ENCODE data around the gene CELSR3.

The CELSR3 gene

DNA sequence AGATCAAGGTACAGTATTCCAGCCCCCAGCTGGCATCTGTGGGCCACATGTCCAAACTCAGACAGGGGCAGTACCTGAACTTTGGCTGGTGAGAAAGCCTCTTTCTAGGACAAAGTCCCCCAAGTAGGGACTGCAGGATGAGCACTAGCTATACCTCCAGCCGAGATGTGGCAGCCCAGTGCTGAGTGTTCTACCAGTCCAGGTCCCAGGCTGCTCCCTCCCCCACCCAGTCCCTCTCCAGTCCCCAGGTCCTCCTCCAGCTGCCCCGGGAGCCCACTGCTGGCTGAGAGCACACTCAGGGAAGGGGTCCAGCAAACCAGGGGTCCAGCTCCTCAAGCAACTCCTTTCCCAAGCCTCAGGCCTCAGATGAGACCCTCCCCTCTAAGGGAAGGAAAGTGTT, 28.9 kb downstream of the CELSR3 start:
- DNase-seq (ENCODE audit: low read depth), result no peak

DNA sequence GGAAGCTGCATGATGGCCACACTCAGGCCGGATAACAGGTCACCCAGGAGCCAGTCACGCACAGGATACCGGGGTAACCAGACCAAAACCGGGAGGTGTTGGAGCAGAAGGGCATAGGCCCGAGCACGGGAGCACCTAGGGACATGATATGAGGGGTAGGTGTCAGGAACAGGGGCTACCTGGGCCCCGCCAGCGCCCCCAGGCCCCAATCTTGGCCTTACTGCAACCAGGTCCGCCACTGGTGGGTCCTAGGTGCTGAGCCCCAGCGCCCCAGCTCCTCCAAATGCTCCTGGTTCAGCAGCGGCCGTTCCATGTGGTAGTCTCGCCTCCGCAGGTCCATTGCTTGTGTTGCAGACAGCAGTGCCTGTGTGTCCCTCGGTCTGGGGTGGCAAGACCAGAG, 29.4 kb downstream of the CELSR3 start:
- DNase-seq (ENCODE audit: low read depth), result no peak

DNA sequence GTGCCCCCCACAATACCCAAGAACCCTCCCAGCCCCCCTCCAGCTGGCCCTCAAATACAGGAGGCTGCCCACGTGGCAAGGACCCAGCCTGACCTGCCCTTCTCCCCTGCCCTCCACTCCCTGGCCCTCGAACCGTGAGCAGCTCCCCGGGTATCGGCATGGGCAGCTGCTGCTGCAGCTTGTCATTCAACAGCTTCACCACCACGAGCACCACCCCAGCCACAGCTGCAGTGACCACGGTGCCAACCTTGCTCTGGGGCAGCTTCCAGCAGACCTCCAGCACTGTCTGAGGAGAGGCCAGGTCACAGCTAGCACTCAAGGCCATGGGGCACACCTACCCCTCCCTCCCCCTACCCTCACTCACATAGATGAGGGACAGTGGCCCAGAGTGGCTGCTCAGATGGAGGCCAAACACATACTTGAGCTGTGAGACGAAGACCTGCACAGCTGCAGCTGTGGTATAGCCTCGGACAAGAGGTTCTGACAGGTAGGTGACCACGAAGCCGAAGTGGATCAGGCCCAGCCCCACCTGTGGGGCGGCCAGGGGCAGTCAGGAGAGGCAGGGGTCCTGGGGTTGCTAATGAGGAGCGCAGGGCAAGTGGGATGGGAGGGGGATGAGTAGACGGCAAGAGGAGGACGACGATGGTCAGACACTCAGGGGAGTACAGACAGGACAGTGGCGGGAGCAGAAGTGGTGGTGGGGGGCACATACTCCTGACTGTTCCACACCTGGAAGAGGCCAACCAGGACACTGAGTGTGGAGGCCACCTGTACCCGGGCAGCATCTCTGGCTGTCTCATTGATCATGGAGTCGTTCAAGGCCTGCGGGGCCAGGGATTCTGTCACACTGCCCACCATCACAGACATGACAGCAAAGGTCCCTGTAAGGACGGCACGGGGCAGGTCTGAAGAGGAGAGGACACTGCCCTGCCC, 30.9 kb downstream of the CELSR3 start:
- no peak for DNase-seq (ENCODE audit: low read depth)

DNA sequence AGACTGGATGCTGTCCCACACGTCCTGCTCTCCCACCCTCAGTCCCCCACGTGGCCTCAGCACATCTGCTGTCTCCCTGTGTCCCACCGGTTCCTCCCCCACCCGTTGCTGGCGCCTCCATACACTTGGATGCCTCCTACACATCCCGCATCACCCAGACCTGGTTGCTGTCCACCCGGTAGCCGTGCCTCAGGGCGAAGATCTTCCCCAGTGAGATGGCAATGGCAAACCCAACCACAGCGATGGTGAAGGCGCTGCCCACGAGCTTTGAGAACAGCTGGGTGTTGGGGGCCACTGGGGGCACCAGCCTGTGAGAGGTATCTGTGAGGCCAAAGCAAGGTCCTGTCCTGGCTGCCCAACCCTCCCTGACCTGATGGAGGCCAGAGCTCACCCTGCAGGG, 31.9 kb downstream of the CELSR3 start:
- DNase-seq (ENCODE audit: low read depth), result no peak

DNA sequence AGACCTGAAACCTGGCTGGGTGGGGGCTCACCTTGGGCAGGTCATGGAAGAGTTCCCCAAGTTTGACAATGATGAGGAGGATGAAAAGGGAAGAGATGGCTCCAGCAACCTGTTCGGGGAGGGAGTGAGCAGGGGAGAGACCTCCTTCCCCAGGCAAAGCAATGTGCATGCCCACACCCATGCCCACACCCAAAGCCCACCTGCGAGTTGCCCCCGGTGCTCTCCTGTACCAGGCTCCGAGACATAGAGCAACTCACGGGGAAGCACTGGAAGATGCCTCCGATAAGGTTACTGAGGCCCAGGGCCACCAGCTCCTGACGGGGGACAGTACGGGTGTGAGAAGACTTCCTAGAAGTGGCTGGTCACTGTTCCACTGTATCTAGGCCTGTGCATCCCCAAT, 32.3 kb downstream of the CELSR3 start:
- no peak for DNase-seq (ENCODE audit: low read depth)

DNA sequence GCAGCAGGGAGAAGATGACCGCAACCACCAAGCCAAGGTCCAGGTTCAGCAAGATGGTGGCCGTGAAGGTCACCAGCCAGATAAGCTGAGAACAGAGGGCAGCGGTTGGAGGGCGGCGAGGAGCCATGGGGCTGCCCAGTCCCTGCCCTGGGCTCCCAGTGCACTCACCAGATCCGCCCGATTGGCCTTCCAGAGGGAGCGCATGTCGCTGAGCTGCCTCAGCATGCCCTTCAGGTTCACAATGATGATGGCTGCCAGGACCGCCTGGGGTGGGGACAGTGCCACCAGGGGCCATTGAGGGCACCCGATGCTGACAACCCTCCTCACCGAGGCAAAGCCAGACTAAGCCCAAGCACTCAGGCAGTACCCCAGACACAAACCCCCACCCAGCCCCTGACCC, 32.8 kb downstream of the CELSR3 start:
- no peak for DNase-seq (ENCODE audit: low read depth)

DNA sequence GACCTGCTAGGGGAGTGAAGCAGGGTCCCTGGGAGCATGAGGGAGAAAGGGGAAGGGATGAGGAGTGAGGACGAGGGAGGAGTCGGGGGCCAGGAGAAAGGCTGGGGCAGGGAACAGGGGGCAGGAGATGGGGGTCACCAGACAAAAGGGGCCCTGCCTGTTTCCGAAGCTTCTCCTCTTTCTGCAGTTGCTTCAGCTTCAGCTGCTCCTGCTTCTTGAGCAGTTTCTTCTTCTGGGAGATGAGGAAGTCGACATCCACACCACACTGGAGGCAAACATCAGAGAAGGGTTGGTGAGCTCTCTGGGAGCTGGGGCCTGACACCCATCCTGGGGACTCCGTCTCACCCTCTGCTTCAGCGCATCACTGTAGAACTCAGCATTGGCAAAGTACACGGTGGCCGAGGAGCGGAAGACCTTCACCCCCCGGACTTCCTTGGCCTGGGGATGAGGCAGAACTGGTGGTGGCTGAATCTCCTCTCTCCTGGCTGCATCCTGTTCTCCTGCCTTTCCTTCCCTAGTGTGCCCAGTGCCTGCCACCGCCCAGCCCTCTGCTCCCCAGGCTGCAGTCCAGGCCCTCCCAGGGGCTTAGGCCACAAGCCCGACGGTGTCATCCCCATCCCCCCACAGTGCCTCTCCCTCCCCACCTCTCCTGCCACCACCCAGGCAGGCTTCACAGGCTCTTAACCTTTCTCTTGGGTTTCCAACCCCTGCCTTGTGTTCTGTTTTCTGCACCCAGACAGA, 34.2 kb downstream of the CELSR3 start:
- DNase-seq (ENCODE audit: low read depth), result no peak

DNA sequence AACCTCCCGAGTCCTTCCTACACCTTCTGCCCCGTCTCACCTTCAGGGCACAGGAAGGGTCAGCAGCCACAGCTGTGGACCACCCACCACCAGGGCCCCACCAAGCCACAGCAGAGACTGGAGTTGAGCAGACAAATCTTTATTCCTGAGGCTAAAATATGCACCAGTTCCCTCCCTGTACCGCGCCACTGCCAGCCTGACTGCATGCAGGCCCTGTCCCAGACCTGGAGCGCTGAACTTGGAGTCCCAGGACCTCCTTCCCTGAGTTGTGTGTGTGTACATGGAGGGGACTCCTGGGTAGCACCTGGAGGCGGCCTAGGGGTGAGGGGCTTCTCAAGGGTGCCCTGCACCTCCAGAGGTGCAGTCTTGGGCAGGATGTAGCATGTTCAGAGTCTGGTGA, 37.1 kb downstream of the CELSR3 start:
- no peak for DNase-seq (ENCODE audit: low read depth)

DNA sequence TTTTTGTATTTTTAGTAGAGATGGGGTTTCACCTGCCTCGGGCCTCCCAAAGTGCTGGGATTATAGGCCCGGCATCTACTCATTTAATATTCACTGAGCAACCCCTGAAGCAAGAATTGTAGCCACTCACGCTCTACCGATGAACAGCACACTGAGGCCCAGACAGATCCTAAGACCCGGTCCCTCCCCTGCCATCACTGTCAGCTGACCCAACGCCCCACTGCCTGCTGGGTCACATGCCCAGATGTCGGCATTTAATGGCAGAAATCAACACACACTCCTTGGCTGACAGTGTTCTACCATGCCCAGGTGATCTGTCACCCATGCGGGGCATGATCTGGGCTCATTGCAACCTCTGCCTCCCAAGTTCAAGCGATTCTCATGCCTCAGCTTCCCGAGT, 37.9 kb downstream of the CELSR3 start:
- no peak for DNase-seq (ENCODE audit: low read depth)

DNA sequence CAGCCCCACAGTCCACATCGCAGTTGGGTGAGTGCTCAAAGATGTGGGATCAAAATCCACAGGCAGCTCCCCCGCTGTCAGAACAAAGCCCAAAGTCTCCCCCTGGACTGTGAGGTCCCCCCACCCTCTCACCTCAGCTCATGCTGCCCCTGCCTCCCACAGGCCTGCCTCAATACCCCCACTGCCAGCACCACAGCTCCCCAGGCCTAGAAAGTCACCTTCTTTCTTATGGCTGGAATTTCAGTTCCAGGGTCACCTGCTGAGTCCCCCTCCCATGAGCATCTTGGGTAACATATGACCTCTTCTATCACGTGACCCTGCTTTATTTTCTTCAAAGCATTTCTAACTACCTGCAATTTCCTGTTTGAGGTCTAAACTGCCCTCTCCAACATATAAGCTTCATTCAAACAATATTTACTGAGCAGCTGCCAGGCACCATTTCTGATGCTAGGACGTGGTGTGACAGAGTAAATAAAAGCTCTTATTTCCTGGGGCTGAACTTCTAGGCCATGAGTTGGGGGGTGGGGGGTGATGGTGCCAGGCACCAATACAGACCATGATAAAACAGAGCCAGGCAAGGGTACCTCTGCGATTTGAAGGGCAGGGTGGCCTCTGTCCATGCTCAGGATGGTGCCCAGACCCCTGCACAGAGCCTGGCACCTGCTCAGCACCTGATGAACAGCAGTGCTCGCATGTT, 38.7 kb downstream of the CELSR3 start:
- DNase-seq (ENCODE audit: low read depth), result no peak

DNA sequence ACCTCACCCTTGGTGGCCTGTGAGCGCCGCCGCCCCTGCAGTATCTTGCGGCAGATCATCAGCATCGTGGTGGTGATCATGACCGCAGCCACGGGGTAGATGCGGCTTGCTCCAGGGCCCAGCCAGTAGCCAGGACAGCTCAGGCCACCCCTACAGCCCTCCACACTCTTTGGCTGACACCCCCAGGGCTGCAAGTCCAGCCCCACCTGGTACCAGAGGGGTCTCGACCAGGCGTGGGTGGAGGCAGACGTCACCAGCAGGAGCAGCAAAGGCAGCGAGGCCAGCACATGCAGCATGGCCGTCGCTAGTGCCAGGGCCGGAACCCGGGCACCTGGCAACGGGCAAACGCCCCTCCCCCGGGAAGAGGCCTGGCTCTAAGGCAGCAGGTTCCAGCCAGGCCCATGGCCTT, 41.2 kb downstream of the CELSR3 start, which contains the start of gene TMEM89:
TSS of gene TMEM89 (minus strand) at position 309 of the 409 bp plus-strand sequence. CDS start at position 296, 13 bp downstream.
- no peak for DNase-seq (ENCODE audit: low read depth)

DNA sequence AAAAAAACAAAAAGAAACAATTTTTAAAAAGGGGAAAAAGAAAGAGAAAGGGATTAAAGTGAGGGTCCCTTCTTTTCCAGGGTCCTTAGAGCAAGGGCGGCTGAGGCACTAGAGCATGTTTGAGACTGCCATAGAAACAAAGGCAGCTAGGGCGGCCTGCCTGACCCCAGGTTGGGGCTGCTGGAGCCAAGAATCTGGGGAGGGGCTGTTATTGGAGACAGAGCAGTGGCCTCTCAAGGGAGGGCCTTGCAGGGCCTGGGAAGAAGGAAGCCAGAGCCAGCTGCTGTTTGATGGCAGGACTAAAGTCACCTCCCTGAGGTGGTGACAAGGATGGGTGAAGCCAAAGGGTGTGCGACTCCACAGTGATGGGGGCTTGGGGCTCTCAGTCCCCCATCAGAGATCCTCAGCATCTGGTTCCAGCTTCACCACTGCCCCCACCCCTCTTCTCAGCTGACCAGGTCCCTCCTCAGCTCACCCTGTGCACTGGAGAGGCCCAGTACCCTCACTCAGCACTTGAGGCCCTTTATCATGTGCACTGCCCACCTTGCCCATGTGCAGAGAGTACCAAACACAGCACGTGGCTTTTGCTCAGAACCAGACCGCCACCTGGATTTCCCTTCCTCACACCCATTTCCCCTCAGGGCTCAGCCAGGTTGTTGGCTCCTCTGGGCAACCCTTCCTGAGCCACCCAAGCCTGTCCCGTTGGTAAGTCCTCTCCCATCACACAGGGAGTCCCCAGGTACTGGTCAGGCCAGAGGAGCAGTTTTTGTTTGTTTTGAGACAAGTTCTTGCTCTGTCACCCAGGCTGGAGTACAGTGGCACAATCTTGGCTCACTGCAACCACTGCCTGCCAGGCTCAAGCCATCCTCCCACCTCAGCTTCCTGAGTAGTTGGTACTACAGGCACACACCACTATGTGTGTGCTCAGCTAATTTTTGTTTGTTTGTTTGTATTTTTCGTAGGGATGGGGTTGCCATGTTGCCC, 42.9 kb downstream of the CELSR3 start:
- no peak for DNase-seq (ENCODE audit: low read depth)

DNA sequence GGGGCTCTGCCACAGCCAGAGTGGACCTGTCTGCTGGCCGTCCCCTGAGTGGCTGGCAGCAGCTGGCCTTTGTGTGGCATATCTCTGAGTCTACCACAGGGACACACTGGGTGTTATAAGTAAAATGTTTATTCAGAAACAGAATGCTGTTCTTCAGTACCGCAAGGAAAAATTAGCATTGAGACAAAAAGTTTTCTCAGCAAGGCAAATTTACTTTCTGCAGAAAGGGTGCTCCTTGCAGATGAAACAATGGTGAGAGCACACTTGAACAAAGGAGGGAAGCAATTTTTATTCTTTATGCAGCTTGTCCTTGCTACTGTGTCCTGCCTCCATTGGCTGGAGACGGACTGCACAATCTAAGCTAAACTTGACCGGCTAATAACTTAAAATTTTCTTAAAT, 45.1 kb downstream of the CELSR3 start:
- DNase-seq (ENCODE audit: low read depth), result no peak

DNA sequence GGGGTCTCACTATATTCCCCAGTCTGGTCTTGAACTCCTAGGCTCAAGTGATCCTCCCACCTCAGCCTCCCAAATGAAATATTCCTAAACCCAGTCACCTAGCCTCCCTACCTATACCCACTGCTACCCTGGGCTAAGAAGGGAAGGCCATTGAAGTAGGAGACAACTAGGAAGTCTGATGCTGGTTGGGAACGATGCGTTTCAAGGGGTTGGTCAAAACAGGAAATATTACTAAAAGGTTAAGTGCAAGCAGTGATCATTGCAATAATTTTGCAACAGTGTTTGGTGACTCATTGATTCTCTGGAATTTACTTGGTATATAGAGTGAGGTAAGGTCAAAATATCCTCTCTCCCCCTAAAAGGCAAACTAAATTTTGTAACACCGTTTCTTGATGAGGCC, 48.6 kb downstream of the CELSR3 start:
- peak; percentile 81 for DNase-seq (ENCODE audit: low read depth)

DNA sequence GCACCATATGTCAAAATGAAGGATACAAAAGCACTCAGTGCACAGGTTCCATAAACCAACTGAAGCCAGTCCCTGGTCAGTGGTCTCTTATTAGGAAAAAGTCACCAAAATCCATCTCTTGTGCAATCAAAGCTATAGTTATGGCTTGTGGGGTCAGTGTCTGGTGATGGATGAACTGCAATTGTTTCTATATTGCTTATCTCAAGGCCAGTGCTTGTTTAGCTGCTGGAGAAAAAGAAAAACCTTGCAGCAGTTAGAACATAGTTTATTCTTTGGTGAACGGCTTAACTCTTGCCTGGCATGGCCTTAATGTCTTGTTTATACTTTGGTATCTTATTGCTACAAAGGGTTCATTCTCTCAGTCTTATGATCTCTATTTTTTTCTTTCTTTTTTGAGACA, 50.4 kb downstream of the CELSR3 start:
- peak; percentile 37 for DNase-seq (ENCODE audit: low read depth)

DNA sequence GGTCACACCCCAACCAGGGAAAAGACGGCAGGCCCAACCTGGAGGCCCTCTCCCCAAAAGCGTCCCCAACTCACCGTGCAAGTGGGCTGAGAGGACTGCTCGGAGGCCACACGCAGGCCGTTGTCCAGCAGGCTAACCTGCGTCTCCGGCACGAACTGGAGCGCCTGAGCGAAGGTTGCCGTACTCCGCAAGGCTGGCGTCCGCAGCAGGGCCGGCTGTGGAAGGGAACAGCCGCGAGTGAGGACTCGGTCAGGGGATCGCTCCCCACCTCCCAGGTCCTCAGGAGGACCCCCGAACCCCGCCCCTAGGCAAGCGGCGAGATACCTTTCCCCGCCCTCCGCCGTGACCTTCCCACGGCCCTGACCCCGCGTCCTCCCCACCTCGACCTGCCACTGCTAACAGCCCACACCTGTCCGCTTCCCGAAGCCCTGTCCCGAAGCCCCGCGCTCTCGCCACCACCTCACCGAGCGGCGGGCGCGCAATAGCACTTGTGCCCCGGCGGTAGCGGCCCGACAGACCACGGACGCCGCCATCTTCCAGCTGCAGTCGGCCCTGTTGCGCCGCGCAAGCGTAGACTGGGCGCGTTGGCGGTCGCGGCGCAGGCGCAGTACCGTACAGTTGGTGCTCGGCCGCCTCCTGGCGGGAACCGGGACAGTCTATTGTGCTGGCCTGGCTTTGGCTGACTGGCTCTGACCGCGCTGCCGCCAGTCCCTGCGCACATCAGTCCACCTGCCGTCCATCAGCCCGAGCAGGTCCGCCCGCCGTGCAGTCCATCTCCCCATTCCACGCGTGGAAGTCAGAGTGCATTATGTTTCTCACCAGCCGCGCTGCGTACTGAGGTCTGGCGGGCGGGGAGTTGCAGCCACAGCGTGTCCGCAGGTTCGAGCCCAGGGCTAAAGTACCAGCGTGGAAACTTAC, 53.3 kb downstream of the CELSR3 start, which contains the start of gene UQCRC1:
TSS of gene UQCRC1 (minus strand) at position 559 of the 918 bp plus-strand sequence. CDS start at position 533, 26 bp downstream.
- DNase-seq (ENCODE audit: low read depth), result peak; percentile 84

DNA sequence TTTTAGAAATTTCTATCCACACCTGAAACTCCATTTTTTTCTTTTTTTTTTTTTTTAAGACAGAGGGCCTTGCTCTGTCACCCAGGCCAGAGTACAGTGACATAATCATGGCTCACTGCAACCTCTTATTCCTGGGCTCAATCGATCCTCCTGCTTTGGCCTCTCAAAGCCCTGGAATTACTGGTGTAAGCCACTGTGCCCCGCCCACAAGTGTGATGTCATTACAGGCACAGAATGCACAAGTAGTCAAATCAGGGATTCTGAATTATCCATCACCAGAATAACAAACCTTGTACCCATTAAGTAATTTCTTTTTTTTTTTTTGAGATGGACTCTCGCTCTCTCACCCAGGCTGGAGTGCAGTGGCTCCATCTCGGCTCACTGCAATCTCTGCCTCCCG, 55.2 kb downstream of the CELSR3 start:
- DNase-seq (ENCODE audit: low read depth), result no peak

DNA sequence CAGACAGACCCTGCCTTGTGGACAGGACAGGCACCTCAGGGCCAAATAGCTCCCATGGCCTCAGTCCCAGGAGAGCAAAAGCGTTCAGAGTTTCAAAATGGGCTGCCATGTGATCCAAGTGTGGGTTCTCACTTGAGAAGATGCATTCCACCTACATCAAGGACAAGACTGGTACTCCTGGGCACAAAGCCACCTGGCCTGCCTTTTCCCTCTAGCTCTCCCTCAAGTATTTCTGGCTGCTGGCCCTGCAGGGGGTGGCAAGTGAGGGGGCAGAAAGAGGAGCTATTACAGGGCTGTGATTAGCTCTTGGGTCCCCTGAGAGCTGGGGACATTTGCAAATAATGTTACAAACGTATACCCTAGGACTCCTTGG, 61.1 kb downstream of the CELSR3 start:
- DNase-seq (ENCODE audit: low read depth), result no peak

DNA sequence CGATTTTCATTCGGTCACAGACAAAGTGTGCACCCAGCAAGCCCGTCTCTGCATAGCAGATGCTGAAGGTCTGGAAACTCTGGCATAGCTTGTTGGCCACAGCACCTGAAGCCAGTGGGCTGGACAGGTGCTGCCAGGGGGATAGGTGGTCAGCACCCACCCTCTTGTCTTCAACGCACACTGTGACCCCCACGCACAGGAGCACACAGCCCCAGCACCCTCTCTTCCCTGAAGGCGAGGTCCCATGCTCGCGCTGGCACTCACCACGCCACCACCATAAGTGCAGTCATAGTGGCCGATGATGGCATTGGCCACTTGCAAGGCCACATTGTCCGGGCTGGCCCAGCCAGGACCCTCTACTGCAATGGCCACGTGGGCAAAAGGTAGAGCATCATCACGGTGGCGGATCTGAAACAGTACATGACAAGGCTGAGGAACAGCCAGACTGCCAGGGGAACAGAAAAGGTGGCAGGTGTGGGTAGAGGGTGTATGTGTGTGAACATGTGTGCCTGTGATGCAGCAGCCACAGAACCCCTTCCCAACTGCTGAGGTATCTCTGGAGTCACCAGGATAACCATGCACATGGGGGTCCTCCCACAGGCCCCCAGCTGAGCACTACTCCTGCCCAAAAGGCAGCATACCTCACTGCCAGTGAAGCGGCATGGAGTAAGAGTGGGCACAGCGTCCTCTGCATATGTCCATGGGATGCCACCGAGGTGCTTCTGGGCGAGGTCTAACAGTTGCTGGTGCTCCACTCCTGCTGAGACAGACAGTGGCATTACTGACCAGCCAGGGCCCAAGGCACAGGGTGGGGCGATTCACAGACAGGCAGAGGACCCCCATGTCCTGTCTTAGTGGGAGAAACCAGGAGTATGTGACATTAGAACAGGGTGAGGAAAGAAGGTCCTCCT, 61.7 kb downstream of the CELSR3 start:
- DNase-seq (ENCODE audit: low read depth), result no peak

Data from amniotic epithelial cell (primary cell).